Kidney (tissue), 14 donors: ENCODE data around the gene LMNB1. TPM values are rescaled to one million over a fixed set of nuclear protein-coding genes. Genes with fewer than 3 reads are reported as not detected.
"Not testable (repeated sequence)": the region's sequence is repeated elsewhere in the genome, so short reads cannot be mapped to it uniquely, and the experiment has no call there.

Experiments
- DNase-seq, 5 donors: peaks; one replicate each; pipeline ENCODE4 v3.0.0-alpha.2; 2013 to 2020
- FAIRE-seq: peaks from 2 replicates; lab custom pipeline; 2012; peaks lifted over from hg19 to GRCh38; lab: Jason Lieb, UNC
- H3K27ac ChIP-seq, 2 donors: one replicate each; pipeline ENCODE4 v1.7.0; 2013; ENCODE audit warnings: low read depth in 2 of 2, low read length in 2 of 2, inconsistent platforms in 1 of 2
- H3K27me3 ChIP-seq: one replicate; pipeline ENCODE4 v1.7.1; 2013; ENCODE audit warnings: low read length, inconsistent platforms; ENCODE audit not compliant: control insufficient read depth, insufficient read depth
- H3K36me3 ChIP-seq, 3 donors: one replicate each; pipeline versions ENCODE4 v1.7.0 to v1.7.1; 2013; ENCODE audit warnings: low read length in 3 of 3, control low read depth in 1 of 3, inconsistent platforms in 1 of 3; ENCODE audit not compliant: insufficient read depth in 3 of 3, control insufficient read depth in 2 of 3
- H3K4me1 ChIP-seq, 3 donors: one replicate each; pipeline versions ENCODE4 v1.7.0 to v1.7.1; 2013; ENCODE audit warnings: low read length in 3 of 3, inconsistent platforms in 1 of 3, low read depth in 1 of 3; ENCODE audit not compliant: control insufficient read depth in 2 of 3, insufficient read depth in 2 of 3
- H3K4me3 ChIP-seq, 3 donors: one replicate each; pipeline versions ENCODE4 v1.7.0 to v1.8.1; 2013; ENCODE audit warnings: low read length in 3 of 3, control low read depth in 1 of 3, inconsistent platforms in 1 of 3
- H3K9ac ChIP-seq, 3 donors: one replicate each; pipeline versions ENCODE4 v1.7.0 to v1.7.1; 2013; ENCODE audit warnings: low read length in 3 of 3, control low read depth in 1 of 3, inconsistent platforms in 1 of 3
- H3K9me3 ChIP-seq, 3 donors: one replicate each; pipeline versions ENCODE4 v1.7.0 to v1.7.1; 2013; ENCODE audit warnings: low read length in 3 of 3, control low read depth in 1 of 3, inconsistent platforms in 1 of 3; ENCODE audit not compliant: control insufficient read depth in 2 of 3, insufficient read depth in 1 of 3
- intact Hi-C: fragments of 100-400 bp; cut with DNase I; formaldehyde crosslinking; loops from one replicate; pipeline ENCODE4 v1.11.1; 2022
- polyA plus RNA-seq: library from polyadenylated mRNA; stranded (reverse); fragments of 350-450 nt; fragmentation: Illumina TruSeq; extraction: RNeasy Lipid Tissue Mini Kit (QIAGEN cat#74804); gene quantifications from one replicate; pipeline ENCODE4 v1.2.3, GENCODE V29; 2014; ENCODE audit warnings: low read depth, low replicate concordance; ENCODE audit not compliant: insufficient read depth
- total RNA-seq: library from RNA; stranded (reverse); fragmentation: NEBNext Ultra II Directional; extraction: Animal tissue kit (Norgen Biotek cat#: 25700); gene quantifications from one replicate; pipeline ENCODE4 v1.2.1, GENCODE V29; 2021
- TF ChIP-seq, protein P1 (sequence below): IDR thresholded peaks from 3 replicates; pipeline ENCODE4 v1.5.1; 2012; ENCODE audit warnings: mild to moderate bottlenecking, moderate library complexity, borderline replicate concordance; ENCODE audit not compliant: insufficient read depth; ENCODE audit errors: extremely low read depth
- donor health status: control.
- donor health status: control.
- donor health status: control.
- donor health status: control.
- donor health status: control.
- donor health status: DM: yes; HTN: yes; CAD: no.
- donor health status: Normal renal cell carcinoma (clear cell type).

The LMNB1 gene
- total and polyA plus RNA-seq, 2 donors from 2014 or later: 1.7 to 10.3 TPM

DNA sequence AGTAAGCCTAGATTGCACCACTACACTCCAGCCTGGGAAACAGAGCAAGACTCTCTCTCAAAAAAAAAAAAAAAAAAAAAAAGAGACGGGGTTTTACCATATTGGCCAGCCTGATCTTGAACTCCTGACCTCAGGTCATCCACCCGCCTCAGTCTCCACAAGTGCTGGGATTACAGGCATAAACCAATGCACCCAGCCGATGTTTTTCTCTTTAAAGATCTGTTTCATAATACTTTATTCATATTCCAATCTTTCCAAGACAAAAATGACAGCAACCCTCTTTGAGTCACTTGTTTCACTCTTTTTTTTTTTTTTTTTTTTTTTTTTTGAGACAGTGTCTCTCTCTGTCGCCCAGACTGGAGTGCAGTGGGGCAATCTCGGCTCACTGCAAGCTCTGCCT is 13.6 kb upstream of the LMNB1 start:
- Histone ChIP-seq H3K9me3 (no peaks in the 10 kb centered on the region), H3K4me3 (no peak overlapping the region), H3K27me3 (no peaks in the 10 kb centered on the region), H3K27ac (no peak overlapping the region), H3K4me1 (no peaks in the 10 kb centered on the region), H3K9ac (no peak overlapping the region), H3K36me3 (no peaks in the 10 kb centered on the region)
- FAIRE-seq (no peak), DNase-seq (no peak)
- intact Hi-C loops: no loop called here
- TF ChIP-seq, protein P1, sequence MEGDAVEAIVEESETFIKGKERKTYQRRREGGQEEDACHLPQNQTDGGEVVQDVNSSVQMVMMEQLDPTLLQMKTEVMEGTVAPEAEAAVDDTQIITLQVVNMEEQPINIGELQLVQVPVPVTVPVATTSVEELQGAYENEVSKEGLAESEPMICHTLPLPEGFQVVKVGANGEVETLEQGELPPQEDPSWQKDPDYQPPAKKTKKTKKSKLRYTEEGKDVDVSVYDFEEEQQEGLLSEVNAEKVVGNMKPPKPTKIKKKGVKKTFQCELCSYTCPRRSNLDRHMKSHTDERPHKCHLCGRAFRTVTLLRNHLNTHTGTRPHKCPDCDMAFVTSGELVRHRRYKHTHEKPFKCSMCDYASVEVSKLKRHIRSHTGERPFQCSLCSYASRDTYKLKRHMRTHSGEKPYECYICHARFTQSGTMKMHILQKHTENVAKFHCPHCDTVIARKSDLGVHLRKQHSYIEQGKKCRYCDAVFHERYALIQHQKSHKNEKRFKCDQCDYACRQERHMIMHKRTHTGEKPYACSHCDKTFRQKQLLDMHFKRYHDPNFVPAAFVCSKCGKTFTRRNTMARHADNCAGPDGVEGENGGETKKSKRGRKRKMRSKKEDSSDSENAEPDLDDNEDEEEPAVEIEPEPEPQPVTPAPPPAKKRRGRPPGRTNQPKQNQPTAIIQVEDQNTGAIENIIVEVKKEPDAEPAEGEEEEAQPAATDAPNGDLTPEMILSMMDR: no peak

DNA sequence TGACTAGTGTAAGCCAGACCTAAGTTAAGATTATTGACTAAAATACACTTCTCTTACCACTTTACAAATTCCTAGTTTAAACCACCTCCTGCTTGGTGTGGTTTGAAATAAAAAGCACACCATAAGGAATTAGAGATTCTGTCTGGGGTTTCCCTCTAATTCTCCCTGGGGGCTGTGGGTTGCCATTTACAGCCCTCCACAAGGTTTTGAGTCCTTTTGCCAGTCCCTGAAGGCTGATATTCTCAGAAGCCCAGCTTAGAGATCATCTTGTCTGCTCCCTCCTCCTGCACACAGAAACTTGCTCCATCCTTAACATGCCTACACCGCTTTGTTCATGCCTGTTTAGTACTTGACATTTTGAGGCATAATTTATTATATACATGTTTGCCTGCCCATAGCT is 7.2 kb upstream of the LMNB1 start:
- Histone ChIP-seq H3K27ac (no peak overlapping the region), H3K4me3 (no peak overlapping the region), H3K36me3 (no peaks in the 10 kb centered on the region), H3K9ac (no peak overlapping the region), H3K9me3 (no peaks in the 10 kb centered on the region), H3K27me3 (no peaks in the 10 kb centered on the region), H3K4me1 (no peaks in the 10 kb centered on the region)
- DNase-seq (no peak), FAIRE-seq (no peak)
- TF ChIP-seq, protein P1: no peak
- intact Hi-C loops: loop anchor here (10.0 kb wide), 1 partner anchor 95 kb away; no protein-coding TSS in a partner anchor

DNA sequence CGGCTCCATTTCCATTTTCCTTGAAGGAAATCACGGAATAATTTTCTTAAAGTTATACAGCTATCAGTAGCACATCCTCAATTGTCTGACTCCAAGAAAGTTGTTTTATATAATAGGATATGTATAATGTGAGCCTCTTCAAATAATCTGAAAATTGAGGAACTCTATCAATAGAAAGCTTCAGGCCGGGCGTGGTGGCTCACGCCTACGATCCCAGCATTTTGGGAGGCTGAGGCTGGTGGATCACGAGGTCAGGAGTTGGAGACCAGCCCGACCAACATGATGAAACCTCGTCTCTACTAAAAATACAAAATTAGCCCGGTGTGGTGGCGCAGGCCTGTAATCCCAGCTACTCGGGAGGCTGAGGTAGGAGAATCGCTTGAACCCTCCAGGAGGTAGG is 3.4 kb upstream of the LMNB1 start:
- not testable (repeated sequence) for FAIRE-seq, H3K9me3 ChIP-seq
- intact Hi-C loops: loop anchor here (10.0 kb wide), 1 partner anchor 99 kb away; no protein-coding TSS in a partner anchor

DNA sequence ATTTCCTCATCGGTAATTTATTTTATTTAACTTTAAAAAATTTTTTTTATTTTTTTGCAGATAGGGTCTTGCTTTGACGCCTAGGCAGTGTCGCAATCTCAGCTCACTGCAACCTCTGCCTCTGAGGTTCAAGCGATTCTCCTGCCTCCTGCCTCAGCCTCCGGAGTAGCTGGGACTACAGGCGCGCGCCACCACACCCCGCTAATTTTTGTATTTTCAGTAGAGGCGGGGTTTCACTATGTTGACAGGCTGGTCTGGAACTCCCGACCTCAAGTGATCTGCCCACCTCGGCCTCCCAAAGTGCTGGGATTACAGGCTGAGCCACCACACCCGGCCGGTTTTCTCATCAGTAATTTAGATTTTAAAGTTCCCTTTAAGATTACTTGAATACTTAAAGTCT is 2.3 kb upstream of the LMNB1 start:
- H3K4me1 ChIP-seq, H3K36me3 ChIP-seq, H3K9ac ChIP-seq, DNase-seq, H3K9me3 ChIP-seq, H3K27ac ChIP-seq, H3K4me3 ChIP-seq, FAIRE-seq, H3K27me3 ChIP-seq: not testable (repeated sequence)
- intact Hi-C loops: loop anchor here (10.0 kb wide), 1 partner anchor 100 kb away; no protein-coding TSS in a partner anchor

More for the DNA sequence above, 3.4 kb upstream of the LMNB1 start:
- not testable (repeated sequence) for H3K4me1 ChIP-seq, DNase-seq, H3K36me3 ChIP-seq, H3K9ac ChIP-seq, H3K4me3 ChIP-seq, H3K27ac ChIP-seq, H3K27me3 ChIP-seq
